Stimulated activated CD4-positive, alpha-beta T cell treated with anti-CD3 and anti-CD28 coated beads, TNF-alpha, amount 100 ng/mL, for 4 hours (primary cell): ENCODE data around the gene IFIT1B.
"Not testable (repeated sequence)": the region's sequence is repeated elsewhere in the genome, so short reads cannot be mapped to it uniquely, and the experiment has no call there.

Experiments
- DNase-seq, 3 experiments: peaks; one replicate each; pipeline ENCODE4 v3.0.0-alpha.2; 2020; ENCODE audit warnings: low read depth in 3 of 3

The IFIT1B gene

DNA sequence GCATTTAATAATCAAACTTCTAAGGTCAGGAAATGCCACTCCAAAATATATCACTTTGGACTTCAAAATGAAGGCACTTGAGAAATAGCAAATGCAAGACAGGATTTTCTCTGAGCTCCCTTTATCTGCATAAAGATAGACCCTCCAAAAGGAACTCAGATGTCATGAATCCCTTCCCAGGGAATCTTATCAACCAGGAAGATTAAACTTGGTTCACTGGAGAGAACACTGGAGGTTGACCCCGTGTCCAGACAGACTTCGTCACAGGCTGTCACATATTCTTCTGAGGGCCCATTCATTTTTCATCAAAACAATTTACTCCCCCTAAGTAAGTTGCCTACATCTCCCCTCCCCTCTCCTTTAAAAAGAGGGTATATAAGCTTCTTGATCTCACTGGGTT lies 28.9 kb upstream of the IFIT1B start:
- no peak for DNase-seq

DNA sequence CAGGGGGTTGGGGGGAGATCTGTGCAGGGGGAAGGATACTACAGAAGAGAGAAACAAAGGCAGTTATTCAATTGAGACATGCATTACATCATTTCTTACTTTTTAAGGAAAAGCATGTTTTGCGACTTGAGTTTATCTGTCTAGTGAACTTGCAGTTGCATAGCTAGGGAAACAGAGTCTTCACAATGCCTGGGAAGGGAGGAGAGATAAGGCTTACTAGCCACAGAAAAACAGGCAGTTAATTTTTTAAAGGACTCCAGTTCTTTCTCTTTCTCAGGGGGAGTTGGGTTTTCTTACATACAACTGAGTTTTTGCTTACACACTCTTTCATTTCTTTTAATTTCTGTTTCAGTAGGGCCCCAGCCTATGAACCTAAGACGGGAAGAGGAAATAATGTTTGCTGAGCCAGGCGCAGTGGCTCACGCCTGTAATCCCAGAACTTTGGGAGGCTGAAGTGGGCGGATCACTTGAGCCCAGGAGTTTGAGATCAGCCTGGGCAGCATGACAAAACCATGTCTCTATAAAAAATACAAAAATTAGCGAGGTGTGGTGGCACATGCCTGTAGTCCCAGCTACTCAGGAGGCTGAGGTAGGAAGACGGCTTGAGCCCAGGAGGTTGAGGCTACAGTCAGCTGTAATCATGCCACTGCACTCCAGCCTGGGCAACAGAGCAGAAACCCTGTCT lies 27.1 kb upstream of the IFIT1B start:
- not testable (repeated sequence) for DNase-seq

DNA sequence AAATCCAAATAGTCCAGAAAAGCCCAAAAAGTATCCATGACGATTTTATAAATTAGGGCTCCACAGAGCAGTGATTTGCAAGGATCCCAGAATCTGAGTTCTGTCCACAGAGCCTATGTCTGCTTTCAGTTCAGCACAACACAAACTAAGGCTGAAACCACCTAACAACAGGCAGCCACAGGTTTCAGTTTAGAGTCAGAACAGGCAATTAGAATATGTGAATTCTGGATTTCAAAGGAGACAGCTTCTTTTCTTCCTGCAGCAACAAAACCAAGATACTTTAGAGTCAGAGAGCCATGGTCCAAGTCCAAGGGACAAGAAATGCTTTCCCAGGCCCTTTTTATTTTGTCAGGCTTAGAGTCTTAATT lies 26.5 kb upstream of the IFIT1B start:
- DNase-seq = no peak

DNA sequence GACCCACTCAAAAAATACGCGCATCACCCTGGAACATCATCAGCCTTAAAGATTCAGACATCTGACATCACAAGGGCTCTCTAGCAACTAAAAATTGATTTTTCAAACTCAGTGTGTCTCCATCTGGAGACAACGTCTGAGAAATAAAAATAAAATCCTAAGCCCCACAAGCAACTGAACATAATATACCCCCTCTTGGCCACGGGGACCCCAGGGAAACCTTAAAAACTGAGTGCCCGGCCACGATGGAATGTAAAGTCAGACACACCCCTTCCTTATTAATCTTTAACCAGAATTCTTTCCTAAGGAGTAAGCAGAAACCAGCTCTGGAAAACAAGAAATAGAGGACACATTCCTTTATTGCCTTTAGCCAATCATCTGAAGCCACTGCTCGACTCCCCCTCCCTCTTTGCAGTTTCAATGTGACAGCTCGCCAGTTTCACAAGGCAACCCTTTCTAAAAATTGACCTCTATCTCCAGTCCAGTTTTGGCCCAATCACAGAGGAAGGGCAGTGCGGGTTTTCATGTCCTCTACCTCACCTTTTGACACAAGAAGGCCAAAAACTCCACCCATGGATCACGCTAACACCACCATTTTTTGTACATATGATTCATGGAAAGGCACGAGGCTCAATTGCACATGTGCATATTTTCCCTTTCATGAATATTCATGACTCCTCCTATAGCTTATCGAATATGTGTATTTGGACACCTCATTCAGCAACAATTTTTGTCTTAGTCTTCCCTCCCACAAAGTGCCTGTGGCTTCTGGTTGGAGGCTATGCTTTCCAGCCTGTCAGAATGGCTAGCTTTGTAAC lies 25.9 kb upstream of the IFIT1B start:
- no peak for DNase-seq

DNA sequence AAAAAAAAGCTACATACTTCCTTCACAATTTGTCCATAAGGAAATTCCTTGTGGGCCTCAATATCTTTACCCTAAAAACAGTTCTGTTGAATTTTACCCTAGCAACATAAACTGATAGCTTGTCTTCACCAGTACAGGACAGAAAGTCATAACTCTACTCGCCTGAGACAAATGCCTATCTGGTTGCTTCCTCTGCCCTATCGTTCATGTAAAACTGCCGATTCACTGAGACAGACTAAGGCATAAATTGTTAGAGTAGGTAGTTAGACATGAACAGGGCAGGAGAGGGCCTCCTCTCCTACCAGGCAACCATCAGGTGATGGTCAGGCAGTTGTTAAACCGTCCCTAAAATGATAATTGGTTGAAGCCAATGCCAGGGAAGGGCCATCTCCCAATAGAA lies 25.1 kb upstream of the IFIT1B start:
- no peak for DNase-seq

DNA sequence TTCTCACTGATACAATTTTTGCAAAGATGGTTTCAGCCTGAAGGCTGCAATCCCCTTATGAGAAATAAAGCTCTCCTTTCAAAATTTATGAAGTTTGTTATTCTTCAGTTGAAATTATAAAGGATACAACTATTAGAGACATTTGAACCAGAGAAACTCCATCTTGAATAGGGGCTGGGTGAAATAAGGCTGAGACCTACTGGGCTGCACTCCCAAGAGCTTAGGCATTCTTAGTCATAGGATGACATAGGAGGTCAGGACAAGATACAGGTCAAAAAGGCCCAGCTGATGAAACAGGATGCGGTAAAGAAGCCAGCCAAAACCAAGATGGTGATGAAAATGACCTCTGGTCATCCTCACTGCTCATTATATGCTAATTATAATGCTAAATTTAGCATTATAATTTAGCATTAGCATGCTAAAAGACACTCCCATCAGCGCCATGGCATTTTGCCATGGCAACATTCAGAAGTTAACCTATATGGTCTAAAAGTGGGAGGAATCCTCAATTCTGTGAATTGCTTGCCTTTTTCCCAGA lies 22.4 kb upstream of the IFIT1B start:
- no peak for DNase-seq

DNA sequence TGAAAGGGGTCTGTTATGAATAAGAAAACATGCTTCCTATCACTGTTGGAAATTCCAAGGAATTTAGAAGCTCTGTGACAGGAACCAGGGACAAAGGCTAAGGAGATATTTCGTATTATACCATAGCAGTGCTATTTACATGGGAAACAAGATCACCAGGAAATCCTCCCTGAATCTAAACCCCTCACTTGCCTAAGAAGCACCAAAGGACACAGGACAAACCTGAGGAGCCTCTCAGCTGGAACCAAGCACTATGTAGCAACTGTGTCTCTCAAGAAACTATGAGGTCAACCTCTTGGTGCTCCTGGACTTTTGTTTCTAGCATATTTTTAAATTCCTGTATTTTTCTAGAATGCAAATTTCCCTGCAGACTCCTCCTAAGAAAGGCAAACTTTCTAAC lies 20.8 kb upstream of the IFIT1B start:
- DNase-seq = no peak

DNA sequence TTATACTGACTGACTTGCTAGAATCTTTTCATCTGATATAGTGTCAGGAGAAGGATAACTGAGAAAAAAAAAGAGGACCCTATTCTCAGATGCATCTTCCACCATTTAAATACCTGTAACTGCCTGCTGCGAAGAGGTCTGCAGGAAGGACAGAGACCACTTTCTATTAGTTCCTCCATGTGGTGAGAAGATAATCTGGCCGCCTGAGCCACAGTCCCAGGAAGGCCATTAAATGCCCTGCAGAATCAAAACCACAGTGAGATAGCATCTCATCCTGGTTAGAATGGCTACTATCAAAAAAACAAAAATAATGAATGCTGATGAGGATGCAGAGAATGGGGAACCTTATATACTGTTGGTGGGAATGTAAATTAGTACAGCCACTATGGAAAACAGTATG lies 19.9 kb upstream of the IFIT1B start:
- no peak for DNase-seq

DNA sequence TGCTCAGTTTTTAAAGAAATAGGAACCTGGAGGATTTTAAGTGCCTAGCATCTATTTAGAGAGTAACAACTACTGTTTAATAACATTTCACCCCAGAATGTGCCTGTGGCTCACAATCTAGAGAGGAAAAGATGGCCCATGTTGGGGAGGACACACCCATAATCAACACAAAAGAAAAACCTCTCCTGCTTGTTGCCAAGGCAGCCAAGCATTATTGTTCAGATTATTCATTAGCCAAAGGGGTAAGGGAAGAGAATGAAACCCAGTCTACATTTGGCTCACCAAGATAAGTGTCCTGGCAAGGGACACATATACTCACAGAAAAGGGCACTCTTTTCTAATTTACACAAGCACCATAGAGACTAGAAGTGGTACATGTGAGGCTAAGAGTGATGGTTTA lies 17.7 kb upstream of the IFIT1B start:
- DNase-seq = no peak

DNA sequence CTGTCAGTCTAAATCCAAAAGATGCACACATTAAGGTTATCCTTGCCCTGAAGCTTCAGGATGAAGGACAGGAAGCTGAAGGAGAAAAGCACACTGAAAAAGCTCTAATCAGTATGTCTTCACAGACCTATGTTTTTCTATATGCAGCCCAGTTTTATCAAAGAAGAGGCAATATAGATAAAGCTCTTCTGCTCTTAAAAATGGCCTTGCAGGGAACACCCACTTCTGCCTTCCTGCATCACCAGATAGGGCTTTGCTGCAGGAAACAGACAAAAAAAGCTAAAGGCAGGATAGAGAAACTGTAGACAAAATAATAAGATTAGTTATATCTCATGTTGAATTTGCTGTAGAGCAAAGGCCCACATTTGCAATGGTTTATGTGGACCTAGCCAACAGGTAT lies 14.9 kb upstream of the IFIT1B start:
- DNase-seq = no peak

DNA sequence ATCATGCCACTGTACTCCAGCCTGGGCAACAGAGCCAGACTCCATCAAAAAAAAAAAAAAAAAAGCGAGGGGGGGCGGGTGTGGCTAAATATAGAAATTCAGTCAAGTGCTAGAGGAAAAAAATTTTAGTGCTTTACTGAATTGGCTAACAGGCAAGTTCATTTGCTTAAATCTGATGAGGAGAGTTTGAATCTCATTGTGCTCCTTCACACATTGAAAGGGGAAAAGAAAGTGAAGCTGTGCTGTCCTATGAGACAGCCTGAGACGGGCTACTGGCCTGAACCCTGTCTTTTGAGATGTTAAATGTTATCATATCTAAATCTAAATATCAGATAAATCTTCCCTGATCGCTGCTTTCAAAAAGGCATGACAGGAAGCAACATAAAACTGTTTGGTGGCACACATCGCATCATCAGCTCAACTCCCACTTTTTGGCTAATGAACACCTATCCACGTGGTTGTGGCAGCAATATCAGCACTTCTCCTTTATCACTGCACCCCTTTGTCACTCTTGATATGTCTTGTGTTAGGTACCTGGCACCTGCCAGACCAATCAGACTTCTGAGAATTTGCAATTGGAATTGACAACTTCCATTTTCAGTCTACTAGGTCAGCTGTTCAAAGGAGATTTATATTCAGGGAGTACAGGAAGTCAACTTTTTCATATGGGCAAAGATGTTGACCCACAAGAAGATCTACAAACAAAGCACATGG lies 14.0 kb upstream of the IFIT1B start:
- DNase-seq = no peak

DNA sequence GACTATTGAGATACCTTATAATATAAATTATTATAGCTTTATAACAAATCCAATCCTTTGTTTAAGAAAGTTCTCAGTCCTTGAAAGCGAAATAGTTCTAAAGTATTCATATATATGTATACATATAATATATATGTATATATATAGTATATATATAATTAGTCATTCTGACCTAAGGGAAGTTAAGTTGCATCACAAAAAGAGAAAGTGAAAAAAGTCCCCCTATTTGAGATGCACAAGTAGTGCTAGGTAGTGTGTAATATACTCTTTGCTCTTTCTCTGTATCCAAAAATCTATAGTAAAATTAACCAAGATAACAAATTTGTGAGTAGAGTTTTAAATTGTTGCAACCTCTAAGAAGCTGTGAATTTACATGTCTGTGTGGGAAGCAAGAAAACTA lies 13.3 kb upstream of the IFIT1B start:
- DNase-seq = no peak

DNA sequence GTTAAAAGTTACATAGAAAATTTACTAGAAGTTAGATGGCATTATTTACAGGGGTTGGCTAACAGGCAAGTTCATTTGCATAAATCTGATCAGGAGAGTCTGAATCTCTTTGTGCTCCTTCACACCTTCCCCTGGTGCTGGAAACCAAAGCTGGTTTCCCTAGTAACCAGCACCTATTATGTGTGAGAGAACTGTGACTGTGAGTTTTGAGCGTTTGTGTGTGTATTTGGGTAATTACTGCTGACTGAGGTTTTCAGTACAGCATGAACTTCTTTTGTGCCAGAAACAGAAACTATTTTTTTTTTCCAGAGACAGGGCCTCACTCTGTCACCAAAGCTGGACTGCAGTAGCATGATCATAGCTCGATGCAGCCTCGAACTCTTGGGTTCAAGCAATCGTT lies 10.3 kb upstream of the IFIT1B start:
- DNase-seq = no peak

DNA sequence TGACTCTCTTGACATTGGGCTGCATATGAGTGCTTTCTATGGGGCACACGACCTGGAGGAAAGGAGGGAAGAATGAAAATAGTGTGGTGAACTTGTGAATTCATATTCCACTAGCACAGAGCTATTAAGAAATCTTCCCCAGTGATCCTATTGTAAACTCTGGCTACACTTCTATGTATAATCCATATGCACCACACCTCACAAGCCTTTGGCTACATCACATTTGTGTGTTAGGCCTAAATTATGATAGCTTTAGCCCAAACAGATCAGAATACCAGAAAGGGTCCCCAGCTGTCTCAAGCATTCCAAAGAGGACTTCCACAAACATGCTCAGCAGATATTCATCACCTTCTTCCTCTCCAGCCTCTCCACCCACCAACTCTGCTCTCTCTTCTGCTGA lies 9.7 kb upstream of the IFIT1B start:
- no peak for DNase-seq

DNA sequence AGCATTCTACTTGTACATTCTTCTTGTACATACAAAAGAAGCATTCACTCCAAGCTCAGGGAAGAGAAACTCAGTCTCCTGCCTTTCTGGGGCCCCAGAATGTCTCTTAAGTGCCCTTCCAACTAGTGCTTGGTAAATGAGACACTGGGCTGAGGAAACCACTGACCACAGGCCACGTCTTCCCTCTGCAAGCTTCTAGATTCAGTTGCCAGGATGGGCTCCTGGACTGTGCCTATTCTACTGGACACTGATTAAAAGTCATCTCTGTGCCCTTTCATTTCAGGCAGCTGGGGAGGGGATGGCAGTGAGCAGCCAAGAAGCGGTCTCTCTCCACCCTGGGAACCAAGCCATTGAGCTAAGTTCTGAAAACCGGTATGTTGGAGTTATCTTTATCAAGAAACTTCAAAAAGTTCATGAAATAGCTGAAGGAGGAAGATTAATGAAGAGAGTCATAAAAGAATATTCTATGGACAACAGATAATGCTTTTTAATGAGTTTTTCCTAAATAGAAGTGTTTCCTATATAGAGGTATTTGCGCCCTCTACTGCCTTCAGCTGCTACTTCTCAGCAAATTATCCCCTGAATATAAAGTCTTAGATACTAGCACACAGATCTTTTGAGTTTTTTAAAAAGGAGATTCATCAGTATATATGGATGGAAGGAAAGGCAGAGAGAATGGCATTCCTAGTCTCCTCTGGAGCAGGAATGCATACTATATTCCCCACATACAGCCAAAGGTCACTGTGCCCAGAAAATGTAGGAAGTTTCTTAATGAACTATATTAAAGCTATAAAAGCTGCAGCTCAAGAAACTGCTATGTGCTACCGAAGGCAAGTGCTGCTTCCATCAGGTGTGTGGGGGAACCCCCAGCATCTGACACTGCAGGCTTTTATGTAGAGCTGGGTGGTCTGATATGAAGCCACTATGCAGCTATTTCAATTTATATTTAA lies 8.4 kb upstream of the IFIT1B start:
- DNase-seq = no peak

DNA sequence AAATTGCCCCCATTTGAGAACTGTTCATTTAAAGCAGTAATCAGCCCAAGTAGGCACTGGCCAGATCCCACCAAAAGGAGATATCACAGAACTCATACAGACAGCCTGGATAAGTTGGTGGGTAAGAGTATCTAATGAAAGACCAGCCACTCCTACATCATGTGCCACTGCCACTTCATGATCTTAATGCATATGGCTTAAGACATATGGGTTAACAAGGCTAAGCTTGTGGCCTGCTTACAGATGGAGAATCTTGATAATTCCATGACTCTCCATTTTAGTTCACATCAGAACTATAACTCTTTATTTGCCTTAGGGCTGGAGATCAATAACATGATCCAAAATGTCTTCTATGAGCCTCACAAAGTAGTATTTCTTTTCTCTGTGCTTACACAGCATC lies 6.8 kb upstream of the IFIT1B start:
- no peak for DNase-seq

DNA sequence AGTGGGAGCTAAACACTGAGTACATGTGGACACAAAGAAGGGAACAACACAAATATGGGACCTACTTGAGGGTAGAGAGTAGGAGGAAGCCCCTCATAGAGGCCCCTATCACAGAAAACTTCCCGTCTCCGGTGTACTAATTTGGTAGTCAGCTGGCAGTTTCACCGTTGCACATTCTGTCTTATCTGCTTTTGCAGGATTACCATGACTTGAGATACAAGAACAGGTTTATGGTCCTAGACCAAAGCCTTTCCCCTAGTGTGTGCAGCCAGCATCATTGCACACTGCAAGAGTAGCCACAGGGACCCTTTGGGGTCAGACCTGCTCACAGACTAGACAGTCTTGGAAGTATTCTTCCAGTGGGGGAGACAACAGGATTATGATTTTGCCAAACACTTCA lies 5.9 kb upstream of the IFIT1B start:
- no peak for DNase-seq

DNA sequence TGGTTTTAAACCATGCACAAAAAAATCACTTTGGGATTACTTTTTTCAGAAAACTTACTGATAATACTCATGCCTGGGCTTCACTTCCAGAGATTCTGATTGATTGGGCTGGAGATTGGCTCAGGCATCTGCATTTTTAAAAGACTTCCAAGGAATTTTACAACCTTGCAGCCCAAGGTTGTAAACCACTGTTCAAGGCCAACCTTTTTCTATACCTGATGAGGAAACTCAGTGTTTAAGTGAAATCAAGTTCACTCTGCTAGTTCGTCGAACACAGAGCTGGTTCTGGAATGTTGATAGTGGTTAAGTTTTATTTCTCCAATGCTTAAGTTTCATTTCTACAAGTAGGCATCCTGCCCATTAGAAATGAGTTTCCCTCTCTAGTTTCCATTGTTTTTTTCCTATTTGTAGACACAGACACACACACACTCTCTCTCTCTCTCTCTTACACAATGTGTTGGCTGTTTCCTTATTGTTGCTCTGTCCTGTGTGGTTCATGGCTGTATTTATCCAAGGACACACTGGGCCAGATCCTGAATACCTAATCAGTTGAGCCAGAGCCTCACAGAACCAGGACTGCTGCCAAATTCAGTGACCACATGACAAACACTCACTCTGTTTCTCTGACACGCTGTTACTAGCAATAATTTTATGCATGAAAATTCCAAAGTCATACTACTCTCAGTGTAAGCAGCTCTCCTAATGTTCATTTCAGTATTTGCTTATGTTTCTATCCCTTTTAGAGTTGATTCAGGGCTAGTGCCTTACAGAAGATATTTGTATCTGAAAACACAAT lies 3.7 kb upstream of the IFIT1B start:
- no peak for DNase-seq

DNA sequence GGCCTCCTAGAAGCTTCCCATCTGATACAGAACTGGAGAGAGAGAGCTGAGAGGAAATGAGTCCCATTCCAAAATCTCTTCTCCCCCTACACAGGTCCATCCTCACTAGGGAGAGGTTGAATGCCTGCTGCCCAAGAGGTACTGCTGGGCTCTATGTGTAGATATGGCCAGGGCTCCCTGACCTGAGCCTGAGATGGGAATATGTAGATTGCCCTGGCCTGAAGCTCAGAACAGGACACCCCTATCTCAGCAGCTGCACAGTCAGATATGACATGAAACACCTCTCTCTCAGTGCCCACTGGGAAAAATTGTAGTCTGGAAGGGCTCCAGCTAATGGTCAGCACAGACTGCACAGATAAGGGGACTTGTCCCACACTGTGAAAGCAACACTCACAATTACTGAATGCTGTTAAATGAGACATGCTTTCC lies 3.1 kb upstream of the IFIT1B start:
- no peak for DNase-seq

DNA sequence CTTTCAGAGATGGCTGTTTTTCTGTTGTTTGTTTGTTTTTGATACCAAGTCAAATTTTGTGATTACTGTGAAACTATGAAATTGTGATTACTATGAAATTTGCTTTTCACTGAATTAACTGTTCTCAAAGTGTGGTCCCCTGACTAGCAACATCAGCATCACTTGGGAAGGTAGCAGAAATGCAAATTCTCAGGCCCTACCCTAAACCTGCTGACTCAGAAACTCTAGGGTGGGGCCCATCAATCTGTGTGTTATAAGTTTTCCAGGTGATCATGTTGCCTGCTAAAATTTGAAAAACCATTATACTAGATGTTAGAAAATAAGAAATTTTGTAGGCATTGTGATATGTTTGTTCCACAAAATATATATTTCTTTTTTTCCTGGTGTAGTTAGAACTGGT lies 1.2 kb downstream of the IFIT1B start:
- no peak for DNase-seq

DNA sequence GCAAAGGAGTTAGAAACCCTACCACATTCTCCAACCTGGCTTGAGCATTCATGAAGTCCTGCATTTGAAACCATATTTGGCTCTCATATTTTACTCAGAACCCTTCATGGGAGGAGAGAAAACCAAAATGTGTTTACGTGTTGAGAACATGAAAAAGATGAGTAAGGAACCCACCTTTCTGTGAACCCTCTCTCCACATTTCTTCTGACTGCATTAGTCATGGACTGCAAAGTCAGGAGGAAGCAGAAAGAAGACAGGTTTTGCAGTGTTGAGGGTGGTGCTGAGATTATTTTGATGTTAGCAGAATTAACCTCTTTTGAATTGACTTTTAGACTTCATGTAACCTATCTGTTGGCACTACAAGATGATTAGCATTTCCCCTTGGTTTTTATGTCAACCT lies 4.9 kb downstream of the IFIT1B start:
- no peak for DNase-seq
